CD4-positive, alpha-beta T cell treated with Interleukin-2 at 100 ng/mL for 4 hours (primary cell): Measurements from ENCODE around the gene ROBO4.
A peak's percentile ranks its signal among the peaks of the same experiment; 100 is the strongest.

Experiments
- DNase-seq: peaks from one replicate; pipeline ENCODE4 v3.0.0-alpha.2; 2020; ENCODE audit warnings: low spot score

Gene ROBO4

GRCh38 chr11:124872741-124873140 is 24.9 kb downstream of the ROBO4 start:
- no peak for DNase-seq

- no peak for DNase-seq
Observed at GRCh38 chr11:124872280-124872679, 25.4 kb downstream of the ROBO4 start.

GRCh38 chr11:124870430-124870829 is 27.2 kb downstream of the ROBO4 start:
- DNase-seq: no peak

GRCh38 chr11:124869856-124870387 is 27.7 kb downstream of the ROBO4 start:
- DNase-seq: no peak

- DNase-seq: no peak
Observed at GRCh38 chr11:124869331-124869730, 28.3 kb downstream of the ROBO4 start.

- no peak for DNase-seq
Observed at GRCh38 chr11:124868331-124869274, 29.1 kb downstream of the ROBO4 start.

GRCh38 chr11:124867700-124868099 is 30.0 kb downstream of the ROBO4 start:
- no peak for DNase-seq

GRCh38 chr11:124865902-124866851 is 31.5 kb downstream of the ROBO4 start:
- peak; percentile 36 for DNase-seq

- no peak for DNase-seq
Observed at GRCh38 chr11:124865181-124865901, 32.3 kb downstream of the ROBO4 start, which contains the start of gene ROBO3. ROBO3 (plus strand) TSS chr11:124865432; CDS start chr11:124865578, 146 bp downstream.

- DNase-seq: no peak
Observed at GRCh38 chr11:124864892-124865180, 32.8 kb downstream of the ROBO4 start.

- DNase-seq: no peak
Observed at GRCh38 chr11:124864176-124864891, 33.3 kb downstream of the ROBO4 start.

- no peak for DNase-seq
Observed at GRCh38 chr11:124863826-124864165, 33.9 kb downstream of the ROBO4 start.

- no peak for DNase-seq
Observed at GRCh38 chr11:124863137-124863825, 34.4 kb downstream of the ROBO4 start.

GRCh38 chr11:124861670-124862069 is 36.0 kb downstream of the ROBO4 start:
- DNase-seq: no peak

GRCh38 chr11:124859171-124859570 is 38.5 kb downstream of the ROBO4 start:
- DNase-seq: no peak

- DNase-seq: no peak
Observed at GRCh38 chr11:124846070-124846673, 51.5 kb downstream of the ROBO4 start.

GRCh38 chr11:124844664-124845079 is 53.0 kb downstream of the ROBO4 start:
- DNase-seq: no peak

- no peak for DNase-seq
Observed at GRCh38 chr11:124843616-124843910, 54.1 kb downstream of the ROBO4 start.

- DNase-seq: no peak
Observed at GRCh38 chr11:124842305-124842704, 55.4 kb downstream of the ROBO4 start.

GRCh38 chr11:124841840-124842239 is 55.8 kb downstream of the ROBO4 start:
- DNase-seq: no peak
